Diencephalon (tissue), 1 donor: Measurements from ENCODE around the gene TMEM80. TPM values are rescaled to one million over a fixed set of nuclear protein-coding genes. Genes with fewer than 3 reads are reported as not detected.

Experiments
- total RNA-seq: library from RNA; depleted of rRNA; stranded (reverse); fragments of >200 nt; gene quantifications from one replicate; pipeline ENCODE4 v1.2.3, GENCODE V29; 2014

Gene TMEM80
- 12.0 TPM for total RNA-seq

GRCh38 chr11:695538-696248 lies at the start of gene TMEM80:
TSS of gene TMEM80 (plus strand) at chr11:695816. CDS start at chr11:695828, 12 bp downstream.

GRCh38 chr11:694563-695287 lies 891 bp upstream of the TMEM80 start, which contains the start of gene DEAF1:
TSS of gene DEAF1 (minus strand) at chr11:695222. CDS start at chr11:695047, 175 bp downstream.

GRCh38 chr11:705646-706438 lies 10.2 kb downstream of the TMEM80 start, which contains the start of gene EPS8L2:
TSS of gene EPS8L2 (plus strand) at chr11:706231. CDS start at chr11:709408, 3,177 bp downstream.

GRCh38 chr11:747158-748006 lies 51.8 kb downstream of the TMEM80 start, which contains the start of gene TALDO1:
TSS of gene TALDO1 (plus strand) at chr11:747464. CDS start at chr11:747482, 18 bp downstream.

Other genes with a start within 250 kb of the TMEM80 start
- gene PTDSS2, start 245.5 kb upstream of the TMEM80 start, total RNA-seq, result 28.1 TPM
- gene RNH1, start 188.6 kb upstream of the TMEM80 start, total RNA-seq, result 45.7 TPM
- 71.5 TPM for gene HRAS, start 160.2 kb upstream of the TMEM80 start, total RNA-seq
- 3.5 TPM for gene LRRC56, start 158.3 kb upstream of the TMEM80 start, total RNA-seq
- gene LMNTD2, start 135.1 kb upstream of the TMEM80 start, total RNA-seq, result 0.23 TPM
- gene RASSF7, start 134.8 kb upstream of the TMEM80 start, total RNA-seq, result 12.2 TPM
- 24.0 TPM for gene PHRF1, start 119.3 kb upstream of the TMEM80 start, total RNA-seq
- gene IRF7, start 79.9 kb upstream of the TMEM80 start, total RNA-seq, result 3.9 TPM
- 0.23 TPM for gene CDHR5, start 70.9 kb upstream of the TMEM80 start, total RNA-seq
- gene SCT, start 68.6 kb upstream of the TMEM80 start, total RNA-seq, result not detected
- gene DRD4, start 58.5 kb upstream of the TMEM80 start, total RNA-seq, result not detected
- 76.6 TPM for gene DEAF1, start 594 bp upstream of the TMEM80 start, total RNA-seq
- 4.2 TPM for gene EPS8L2, start 10.4 kb downstream of the TMEM80 start, total RNA-seq
- 76.1 TPM for gene TALDO1, start 51.6 kb downstream of the TMEM80 start, total RNA-seq
- 40.8 TPM for gene GATD1, start 81.7 kb downstream of the TMEM80 start, total RNA-seq
- gene CEND1, start 94.3 kb downstream of the TMEM80 start, total RNA-seq, result 19.4 TPM
- 24.7 TPM for gene SLC25A22, start 102.5 kb downstream of the TMEM80 start, total RNA-seq
- 5.5 TPM for gene PIDD1, start 109.4 kb downstream of the TMEM80 start, total RNA-seq
- 265 TPM for gene RPLP2, start 114.2 kb downstream of the TMEM80 start, total RNA-seq
- 6.5 TPM for gene PNPLA2, start 123.1 kb downstream of the TMEM80 start, total RNA-seq
- gene CRACR2B, start 132.1 kb downstream of the TMEM80 start, total RNA-seq, result 2.8 TPM
- gene CD151, start 137.1 kb downstream of the TMEM80 start, total RNA-seq, result 37.6 TPM
- gene POLR2L, start 146.7 kb downstream of the TMEM80 start, total RNA-seq, result 45.2 TPM
- gene TSPAN4, start 147.0 kb downstream of the TMEM80 start, total RNA-seq, result 28.6 TPM
- 37.4 TPM for gene CHID1, start 215.0 kb downstream of the TMEM80 start, total RNA-seq
- gene AP2A2, start 230.1 kb downstream of the TMEM80 start, total RNA-seq, result 67.4 TPM